ENCODE data around the gene PRPF8. TPM values are rescaled to one million over a fixed set of nuclear protein-coding genes. Genes with fewer than 3 reads are reported as not detected.

Gene PRPF8
- total RNA-seq, 1 experiment from 2014 or later = 398 TPM

GRCh38 chr17:1641065-1641403 is 43.6 kb downstream of the PRPF8 start:
- POLR2A ChIA-PET = interaction anchor here (1.3 kb wide), 1 partner anchor 76 kb away, joined by 3 read pairs; no protein-coding TSS in a partner anchor
- Mint-ChIP-seq H3K4me1 (ENCODE audit: low read depth, unreplicated experiment) (no peaks in the 10 kb centered on the region), H3K9me3 (ENCODE audit: unreplicated experiment) (no peaks in the 10 kb centered on the region), H3K27me3 (ENCODE audit: insufficient read depth, unreplicated experiment) (no peaks in the 10 kb centered on the region), H3K27ac (ENCODE audit: unreplicated experiment) (no peak overlapping the region), H3K4me3 (ENCODE audit: unreplicated experiment) (no peak overlapping the region), H3K36me3 (ENCODE audit: insufficient read depth, unreplicated experiment) (peaks cover 9% of the 10 kb centered on the region)
- Histone ChIP-seq H3K27me3 (replicated peaks; ENCODE audit: control insufficient read depth, insufficient read depth, low read length) (no peaks in the 10 kb centered on the region), H3K4me3 (ENCODE audit: low read depth, low read length) (no peak overlapping the region), H3K4me1 (peaks cover 9% of the 10 kb centered on the region; the same call in 1 of the 2 replicates), H3K36me3 (ENCODE audit: control insufficient read depth, insufficient read depth, low read length) (no peaks in the 10 kb centered on the region), H3K9me3 (no peaks in the 10 kb centered on the region)
- no peak for TF ChIP-seq CTCF (IDR thresholded peaks at IDR 0.05; ENCODE audit: insufficient read depth in 1 of 2, low read depth in 1 of 2, low read length in 1 of 2, severe bottlenecking in 1 of 2, unreplicated experiment in 1 of 2)
- CTCF ChIA-PET = interaction anchor here (0.9 kb wide), 1 partner anchor 11 kb away, joined by 3 read pairs; no protein-coding TSS in a partner anchor
- intact Hi-C loops (cut with micrococcal nuclease; ENCODE audit: unreplicated experiment) = no loop called here
- no TSS peak for BruUV-seq (replicated peaks)
- no peak for DNase-seq

- no peaks in the 10 kb centered on the region for H3K27me3 ChIP-seq (replicated peaks; ENCODE audit: control insufficient read depth, insufficient read depth, low read length)
- Mint-ChIP-seq H3K4me1 (ENCODE audit: low read depth, unreplicated experiment) (no peaks in the 10 kb centered on the region), H3K36me3 (ENCODE audit: insufficient read depth, unreplicated experiment) (peaks cover 9% of the 10 kb centered on the region), H3K9me3 (ENCODE audit: unreplicated experiment) (no peaks in the 10 kb centered on the region), H3K27ac (ENCODE audit: unreplicated experiment) (no peak overlapping the region), H3K4me3 (ENCODE audit: unreplicated experiment) (no peak overlapping the region), H3K27me3 (ENCODE audit: insufficient read depth, unreplicated experiment) (no peaks in the 10 kb centered on the region)
- TF ChIP-seq CTCF (IDR thresholded peaks at IDR 0.05; ENCODE audit: insufficient read depth in 1 of 2, low read depth in 1 of 2, low read length in 1 of 2, severe bottlenecking in 1 of 2, unreplicated experiment in 1 of 2) = no peak
- H3K36me3 ChIP-seq (ENCODE audit: control insufficient read depth, insufficient read depth, low read length) = no peaks in the 10 kb centered on the region
- H3K4me1 ChIP-seq = peaks cover 9% of the 10 kb centered on the region; the same call in 1 of the 2 replicates
- no peak overlapping the region for H3K4me3 ChIP-seq (ENCODE audit: low read depth, low read length)
- DNase-seq = no peak
- POLR2A ChIA-PET = interaction anchor here (1.3 kb wide), 1 partner anchor 76 kb away, joined by 3 read pairs; no protein-coding TSS in a partner anchor
- intact Hi-C loops (cut with micrococcal nuclease; ENCODE audit: unreplicated experiment) = no loop called here
- no TSS peak for BruUV-seq (replicated peaks)
- CTCF ChIA-PET = interaction anchor here (0.5 to 0.9 kb wide), 2 partner anchors 10 to 304 kb away, joined by 3 to 5 read pairs; no protein-coding TSS in a partner anchor
- no peaks in the 10 kb centered on the region for H3K9me3 ChIP-seq
Observed at GRCh38 chr17:1640329-1641064, 44.2 kb downstream of the PRPF8 start.

- intact Hi-C loops (cut with micrococcal nuclease; ENCODE audit: unreplicated experiment) = no loop called here
- Mint-ChIP-seq H3K36me3 (ENCODE audit: insufficient read depth, unreplicated experiment) (peaks cover 9% of the 10 kb centered on the region), H3K27ac (ENCODE audit: unreplicated experiment) (no peak overlapping the region), H3K4me1 (ENCODE audit: low read depth, unreplicated experiment) (no peaks in the 10 kb centered on the region), H3K4me3 (ENCODE audit: unreplicated experiment) (no peak overlapping the region), H3K9me3 (ENCODE audit: unreplicated experiment) (no peaks in the 10 kb centered on the region), H3K27me3 (ENCODE audit: insufficient read depth, unreplicated experiment) (no peaks in the 10 kb centered on the region)
- no peaks in the 10 kb centered on the region for H3K9me3 ChIP-seq
- no peak for TF ChIP-seq CTCF (IDR thresholded peaks at IDR 0.05; ENCODE audit: insufficient read depth in 1 of 2, low read depth in 1 of 2, low read length in 1 of 2, severe bottlenecking in 1 of 2, unreplicated experiment in 1 of 2)
- H3K4me1 ChIP-seq = peaks cover 9% of the 10 kb centered on the region; the same call in 1 of the 2 replicates
- H3K36me3 ChIP-seq (ENCODE audit: control insufficient read depth, insufficient read depth, low read length) = no peaks in the 10 kb centered on the region
- no TSS peak for BruUV-seq (replicated peaks)
- DNase-seq = no peak
- ChIA-PET POLR2A (no interaction called here), CTCF (interaction anchor here (0.5 to 2.0 kb wide), 3 partner anchors 9 to 304 kb away, joined by 3 to 12 read pairs (median 5); no protein-coding TSS in a partner anchor)
- no peak overlapping the region for H3K4me3 ChIP-seq (ENCODE audit: low read depth, low read length)
- no peaks in the 10 kb centered on the region for H3K27me3 ChIP-seq (replicated peaks; ENCODE audit: control insufficient read depth, insufficient read depth, low read length)
Observed at GRCh38 chr17:1639549-1640180, 45.0 kb downstream of the PRPF8 start.
